Pons (tissue), 1 donor: Measurements from ENCODE around the gene IGF2BP1.

Experiments used
- DNase-seq: peaks from one replicate; pipeline ENCODE4 v3.0.0-alpha.2; 2016; ENCODE audit warnings: low spot score

The IGF2BP1 gene

GRCh38 chr17:48997103-48997826 lies at the start of gene IGF2BP1:
IGF2BP1 (plus strand) TSS chr17:48997385; CDS start chr17:48997746, 361 bp downstream.
- no peak for DNase-seq

- no peak for DNase-seq
Measured at GRCh38 chr17:48951572-48951971, 45.6 kb upstream of the IGF2BP1 start.

DNA sequence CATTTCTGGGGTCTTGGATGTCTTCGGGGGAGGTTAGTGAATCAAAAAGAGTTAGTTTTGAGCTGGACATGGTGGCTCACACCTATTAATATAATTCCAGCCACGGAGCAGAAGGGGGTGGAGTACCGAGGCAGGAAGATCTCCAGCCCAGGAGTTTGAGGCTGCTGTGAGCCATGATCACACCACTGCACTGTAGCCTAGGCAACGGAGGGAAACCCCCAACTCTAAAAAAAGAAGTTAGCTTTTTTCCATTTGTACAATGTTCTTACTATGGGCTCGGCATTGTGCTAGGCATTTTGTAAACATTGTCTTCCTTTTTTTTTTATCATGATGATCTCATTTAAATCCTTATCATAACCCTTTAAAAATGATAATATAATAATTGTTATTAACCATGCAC lies 44.3 kb upstream of the IGF2BP1 start:
- no peak for DNase-seq

DNA sequence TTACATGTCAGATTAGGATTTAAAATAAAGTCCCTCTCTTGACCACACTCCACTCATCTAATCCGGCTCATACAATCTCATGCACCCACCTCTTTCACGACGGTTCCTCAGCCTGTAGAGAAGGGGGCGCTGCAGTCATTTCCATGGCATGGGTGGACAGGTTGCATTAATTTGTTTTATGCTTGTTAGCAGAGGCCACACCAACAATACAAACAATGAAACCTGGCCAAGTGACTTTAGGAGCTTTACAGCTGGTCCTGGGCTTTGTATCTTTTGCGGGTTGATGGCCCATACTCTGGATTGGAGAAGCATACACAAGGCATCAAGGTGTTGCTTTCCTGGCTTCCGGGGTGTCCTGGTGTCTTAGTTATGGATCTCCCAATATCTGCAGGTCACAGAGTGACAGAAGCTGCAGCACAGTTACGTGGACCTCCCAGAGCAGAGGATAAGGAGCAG lies 42.9 kb upstream of the IGF2BP1 start:
- no peak for DNase-seq

- no peak for DNase-seq
Measured at GRCh38 chr17:48960834-48961515, 36.2 kb upstream of the IGF2BP1 start.

- no peak for DNase-seq
Measured at GRCh38 chr17:48961516-48962233, 35.5 kb upstream of the IGF2BP1 start.

- no peak for DNase-seq
Measured at GRCh38 chr17:48970224-48970623, 27.0 kb upstream of the IGF2BP1 start.

DNA sequence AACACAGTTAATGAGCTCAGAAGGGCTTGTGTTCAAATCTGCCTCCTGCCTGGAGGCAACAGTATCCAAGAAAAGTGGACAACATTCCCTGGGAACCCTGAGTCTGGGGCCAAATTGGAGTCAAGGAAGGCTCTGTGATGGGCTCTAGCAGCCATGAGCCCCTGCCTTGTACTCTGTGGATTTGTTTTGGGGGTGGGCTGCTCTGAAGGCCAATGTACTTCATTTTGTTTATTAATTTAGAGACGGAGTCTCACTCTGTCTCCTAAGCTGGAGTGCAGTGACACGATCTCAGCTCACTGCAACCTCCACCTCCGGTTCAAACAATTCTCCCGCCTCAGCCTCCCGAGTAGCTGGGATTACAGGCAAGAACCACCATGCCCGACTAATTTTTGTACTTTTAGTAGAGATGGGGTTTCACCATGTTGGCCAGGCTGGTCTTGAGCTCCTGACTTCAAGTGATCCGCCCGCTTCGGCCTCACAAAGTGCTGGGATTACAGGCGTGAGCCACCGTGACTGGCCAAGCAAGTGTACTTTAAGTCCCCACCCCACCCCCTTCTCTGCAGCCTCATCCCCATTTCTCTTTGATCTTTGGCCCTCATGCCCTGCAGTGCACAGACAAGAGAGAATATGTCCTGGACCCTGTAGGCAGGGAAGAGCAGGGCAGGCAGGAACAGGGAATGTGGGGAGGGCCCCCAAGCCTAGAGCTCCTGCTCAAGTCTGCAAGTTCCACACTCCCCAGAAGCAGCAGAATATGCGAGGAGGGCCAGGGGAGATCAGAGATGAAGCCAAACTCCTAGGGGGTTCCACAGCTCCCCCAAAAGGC lies 26.1 kb upstream of the IGF2BP1 start:
- DNase-seq, result no peak

DNA sequence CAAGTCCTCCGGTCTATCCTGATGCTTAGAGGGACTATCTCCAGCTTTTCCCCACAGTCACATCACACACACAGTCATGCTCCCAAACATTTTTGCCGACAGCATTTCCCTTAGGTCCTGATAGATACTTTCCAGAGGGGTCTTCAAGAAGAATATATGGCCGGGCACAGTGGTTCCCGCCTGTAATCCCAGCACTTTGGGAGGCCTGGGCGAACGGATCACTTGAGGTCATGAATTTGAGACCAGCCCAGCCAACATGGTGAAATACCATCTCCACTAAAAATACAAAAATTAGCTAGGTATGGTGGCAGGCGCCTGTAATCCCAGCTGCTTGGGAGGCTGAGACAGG lies 24.5 kb upstream of the IGF2BP1 start:
- no peak for DNase-seq

GRCh38 chr17:48973806-48974205 lies 23.4 kb upstream of the IGF2BP1 start:
- DNase-seq, result no peak

- DNase-seq, result no peak
Measured at GRCh38 chr17:48981927-48982539, 15.2 kb upstream of the IGF2BP1 start.

DNA sequence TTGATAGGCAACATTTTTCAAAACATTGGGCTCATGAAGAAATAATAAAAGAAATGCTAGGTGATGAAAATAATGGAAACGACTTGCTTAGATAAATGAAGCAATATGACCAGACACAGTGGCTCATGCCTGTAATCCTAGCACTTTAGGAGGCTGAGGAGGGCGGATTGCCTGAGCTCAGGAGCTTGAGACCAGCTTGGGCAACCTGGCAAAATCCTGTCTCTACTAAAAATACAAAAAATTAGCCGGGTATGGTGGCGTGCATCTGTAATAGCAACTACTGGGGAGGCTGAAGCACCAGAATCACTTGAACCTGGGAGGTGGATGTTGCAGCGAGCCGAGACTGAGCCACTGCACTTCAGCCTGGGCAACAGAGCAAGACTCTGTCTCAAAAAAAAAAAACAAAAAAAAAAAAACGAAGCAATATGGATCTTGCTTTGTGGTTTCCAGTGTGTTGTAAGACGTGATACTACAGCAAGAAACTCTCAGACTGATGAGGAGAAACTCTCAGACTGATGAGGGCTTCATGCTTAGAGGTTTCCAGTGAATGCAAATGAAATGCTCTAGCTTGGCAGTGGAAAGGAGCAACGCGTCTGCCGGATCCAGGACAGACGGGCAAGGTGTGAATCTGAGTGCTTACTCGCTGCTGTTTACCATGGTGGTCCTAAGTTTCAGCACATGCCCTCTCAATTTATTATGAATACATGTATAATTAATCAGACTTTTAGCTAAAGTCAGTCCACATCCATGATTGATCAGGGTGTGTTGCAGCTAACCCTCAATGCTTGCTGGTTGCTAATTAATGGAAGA lies 11.5 kb upstream of the IGF2BP1 start:
- DNase-seq, result no peak

DNA sequence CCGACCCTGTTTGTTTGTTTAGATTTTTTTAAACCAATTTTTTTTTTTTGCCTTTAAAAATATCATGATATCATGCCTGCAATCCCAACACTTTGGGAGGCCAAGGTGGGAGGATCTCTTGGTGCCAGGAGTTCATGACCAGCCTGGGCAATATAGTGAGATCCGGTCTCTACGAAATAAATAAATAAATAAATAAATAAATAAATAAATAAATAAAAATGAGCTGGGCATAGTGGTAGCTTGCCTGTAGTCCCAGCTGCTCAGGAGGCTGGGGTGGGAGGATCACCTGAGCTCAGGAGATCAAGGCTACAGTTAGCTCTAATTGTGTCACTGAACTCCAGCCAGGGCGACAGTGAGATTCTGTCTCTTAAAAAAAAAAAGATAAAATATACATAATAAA lies 8.1 kb upstream of the IGF2BP1 start:
- DNase-seq, result no peak

GRCh38 chr17:48990882-48991357 lies 6.3 kb upstream of the IGF2BP1 start:
- DNase-seq, result no peak

DNA sequence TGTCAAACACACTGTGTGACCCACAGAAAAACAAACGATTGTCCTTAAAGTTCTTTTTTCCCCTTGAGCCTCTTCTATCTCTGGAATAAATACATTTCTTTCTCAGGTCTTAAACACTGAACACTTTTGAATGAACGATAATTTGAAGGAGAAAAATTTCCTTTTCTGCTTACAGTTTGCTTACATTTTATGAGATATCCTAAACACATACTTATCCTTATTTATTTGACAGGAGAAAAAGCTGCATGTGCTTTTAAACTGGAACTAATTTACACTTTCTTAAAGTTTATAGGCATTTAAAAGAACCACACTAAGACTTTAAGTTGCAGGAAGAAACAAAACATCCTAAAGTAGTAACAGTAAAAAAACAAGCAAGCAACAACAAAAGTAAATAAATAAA lies 4.7 kb upstream of the IGF2BP1 start:
- no peak for DNase-seq

GRCh38 chr17:48993305-48993704 lies 3.9 kb upstream of the IGF2BP1 start:
- no peak for DNase-seq

DNA sequence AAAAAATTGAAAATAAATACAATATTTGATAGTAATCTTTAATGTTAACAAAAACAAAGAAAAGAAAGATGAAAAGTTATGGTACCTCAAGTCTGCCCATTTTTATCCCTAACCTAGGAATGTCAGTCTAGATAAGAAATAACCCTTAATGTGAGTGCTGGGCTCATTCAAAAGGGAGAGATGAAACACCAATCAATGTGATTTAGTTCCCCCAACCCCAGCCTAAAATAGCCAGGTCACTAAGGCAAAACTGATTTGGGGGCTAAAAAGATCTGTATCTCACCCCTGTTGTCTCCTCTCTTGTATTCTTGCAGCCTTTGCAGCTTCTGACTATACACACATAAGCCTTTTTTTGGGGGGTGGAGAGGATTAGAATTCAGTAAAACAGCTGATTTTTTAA lies 3.2 kb upstream of the IGF2BP1 start:
- DNase-seq, result no peak

DNA sequence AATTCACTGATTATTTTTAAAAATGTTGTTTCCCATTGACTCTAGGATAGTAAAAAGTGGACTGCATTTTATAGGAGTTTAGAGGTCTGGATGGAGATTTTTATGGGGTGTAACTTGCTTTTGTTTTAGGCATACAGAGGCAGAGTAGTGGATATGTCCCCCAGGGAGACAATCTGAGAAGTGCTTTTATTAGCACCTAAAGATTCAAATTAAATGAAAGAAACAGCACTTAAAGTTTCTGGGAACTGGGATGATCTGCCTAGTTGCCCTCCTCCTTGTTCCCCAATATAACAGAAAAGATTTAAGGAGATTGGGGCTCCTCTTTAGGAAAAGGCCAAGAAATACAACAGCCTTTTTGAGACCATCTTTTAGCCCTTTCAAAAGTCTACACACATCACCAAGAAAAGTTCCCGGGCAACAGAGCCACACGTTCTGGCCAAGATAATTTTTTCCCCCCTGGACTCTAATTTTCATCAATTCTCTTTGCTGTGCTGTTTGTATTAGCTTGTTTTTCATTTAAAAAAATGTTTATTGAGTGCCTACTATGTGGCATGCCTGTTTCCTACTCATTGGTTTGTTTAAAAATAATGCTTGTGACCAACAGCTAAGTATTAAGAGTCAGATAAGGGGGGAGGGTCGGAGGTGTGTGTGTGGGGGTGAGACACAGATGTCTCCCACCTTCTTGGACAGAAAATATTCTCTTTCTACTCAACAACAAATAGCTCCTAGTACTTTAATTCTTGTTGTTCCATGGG lies 2.5 kb upstream of the IGF2BP1 start:
- DNase-seq, result no peak

- DNase-seq, result no peak
Measured at GRCh38 chr17:48995304-48995973, 1.7 kb upstream of the IGF2BP1 start.
